Neural cell (in vitro differentiated cells): ENCODE results near the gene CPB2.

Source experiments
- EP300 ChIP-seq: fragments of 450-650 bp; conservative IDR thresholded peaks from 2 replicates; pipeline ENCODE4 v1.6.1; 2014; ENCODE audit warnings: antibody characterized with exemption, mild to moderate bottlenecking, moderate library complexity; ENCODE audit not compliant: poor library complexity, severe bottlenecking
- TF ChIP-seq, protein P1 (sequence below): fragments of 450-650 bp; IDR thresholded peaks from 2 replicates; pipeline ENCODE4 v1.5.1; 2014; ENCODE audit warnings: antibody characterized with exemption, mild to moderate bottlenecking, moderate library complexity; ENCODE audit not compliant: poor library complexity, severe bottlenecking
- TF ChIP-seq, protein P2 (sequence below): IDR thresholded peaks from 2 replicates; pipeline ENCODE4 v1.6.1; 2012; ENCODE audit warnings: borderline replicate concordance

DNA sequence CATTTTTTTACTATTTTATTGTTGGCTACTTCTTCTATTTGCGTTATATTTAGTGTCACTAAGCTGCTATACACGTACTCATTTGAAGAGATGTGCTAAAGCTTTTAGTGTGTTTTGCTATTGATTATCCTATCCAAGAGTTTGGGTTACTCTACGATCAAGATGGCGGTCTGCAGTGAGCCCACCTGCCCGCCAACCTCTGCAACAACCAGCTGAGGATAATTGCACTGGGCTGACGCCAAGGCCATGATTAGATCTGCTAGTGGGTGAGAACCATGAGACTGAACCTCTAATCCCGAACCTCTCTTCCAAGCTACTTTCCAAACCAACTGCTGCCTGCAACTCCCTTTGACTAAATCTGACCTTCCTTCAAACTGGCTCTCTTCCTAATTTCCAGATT, 1.8 kb downstream of the CPB2 start:
- TF ChIP-seq, protein P1, sequence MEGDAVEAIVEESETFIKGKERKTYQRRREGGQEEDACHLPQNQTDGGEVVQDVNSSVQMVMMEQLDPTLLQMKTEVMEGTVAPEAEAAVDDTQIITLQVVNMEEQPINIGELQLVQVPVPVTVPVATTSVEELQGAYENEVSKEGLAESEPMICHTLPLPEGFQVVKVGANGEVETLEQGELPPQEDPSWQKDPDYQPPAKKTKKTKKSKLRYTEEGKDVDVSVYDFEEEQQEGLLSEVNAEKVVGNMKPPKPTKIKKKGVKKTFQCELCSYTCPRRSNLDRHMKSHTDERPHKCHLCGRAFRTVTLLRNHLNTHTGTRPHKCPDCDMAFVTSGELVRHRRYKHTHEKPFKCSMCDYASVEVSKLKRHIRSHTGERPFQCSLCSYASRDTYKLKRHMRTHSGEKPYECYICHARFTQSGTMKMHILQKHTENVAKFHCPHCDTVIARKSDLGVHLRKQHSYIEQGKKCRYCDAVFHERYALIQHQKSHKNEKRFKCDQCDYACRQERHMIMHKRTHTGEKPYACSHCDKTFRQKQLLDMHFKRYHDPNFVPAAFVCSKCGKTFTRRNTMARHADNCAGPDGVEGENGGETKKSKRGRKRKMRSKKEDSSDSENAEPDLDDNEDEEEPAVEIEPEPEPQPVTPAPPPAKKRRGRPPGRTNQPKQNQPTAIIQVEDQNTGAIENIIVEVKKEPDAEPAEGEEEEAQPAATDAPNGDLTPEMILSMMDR = no peak
- TF ChIP-seq, protein P2, sequence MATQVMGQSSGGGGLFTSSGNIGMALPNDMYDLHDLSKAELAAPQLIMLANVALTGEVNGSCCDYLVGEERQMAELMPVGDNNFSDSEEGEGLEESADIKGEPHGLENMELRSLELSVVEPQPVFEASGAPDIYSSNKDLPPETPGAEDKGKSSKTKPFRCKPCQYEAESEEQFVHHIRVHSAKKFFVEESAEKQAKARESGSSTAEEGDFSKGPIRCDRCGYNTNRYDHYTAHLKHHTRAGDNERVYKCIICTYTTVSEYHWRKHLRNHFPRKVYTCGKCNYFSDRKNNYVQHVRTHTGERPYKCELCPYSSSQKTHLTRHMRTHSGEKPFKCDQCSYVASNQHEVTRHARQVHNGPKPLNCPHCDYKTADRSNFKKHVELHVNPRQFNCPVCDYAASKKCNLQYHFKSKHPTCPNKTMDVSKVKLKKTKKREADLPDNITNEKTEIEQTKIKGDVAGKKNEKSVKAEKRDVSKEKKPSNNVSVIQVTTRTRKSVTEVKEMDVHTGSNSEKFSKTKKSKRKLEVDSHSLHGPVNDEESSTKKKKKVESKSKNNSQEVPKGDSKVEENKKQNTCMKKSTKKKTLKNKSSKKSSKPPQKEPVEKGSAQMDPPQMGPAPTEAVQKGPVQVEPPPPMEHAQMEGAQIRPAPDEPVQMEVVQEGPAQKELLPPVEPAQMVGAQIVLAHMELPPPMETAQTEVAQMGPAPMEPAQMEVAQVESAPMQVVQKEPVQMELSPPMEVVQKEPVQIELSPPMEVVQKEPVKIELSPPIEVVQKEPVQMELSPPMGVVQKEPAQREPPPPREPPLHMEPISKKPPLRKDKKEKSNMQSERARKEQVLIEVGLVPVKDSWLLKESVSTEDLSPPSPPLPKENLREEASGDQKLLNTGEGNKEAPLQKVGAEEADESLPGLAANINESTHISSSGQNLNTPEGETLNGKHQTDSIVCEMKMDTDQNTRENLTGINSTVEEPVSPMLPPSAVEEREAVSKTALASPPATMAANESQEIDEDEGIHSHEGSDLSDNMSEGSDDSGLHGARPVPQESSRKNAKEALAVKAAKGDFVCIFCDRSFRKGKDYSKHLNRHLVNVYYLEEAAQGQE = no peak
- no peak for TF ChIP-seq EP300
